Measurements from ENCODE around the gene MYO1E.

Gene MYO1E

GRCh38 chr15:59229015-59229414 lies 143.7 kb downstream of the MYO1E start:
- H4K20me1 ChIP-seq (ENCODE audit: control insufficient read depth, insufficient read depth, low read depth, low read length) = no peaks in the 10 kb centered on the region
- H3K79me2 ChIP-seq (ENCODE audit: control insufficient read depth, low read length) = no peaks in the 10 kb centered on the region
- no peaks in the 10 kb centered on the region for H3K4me1 ChIP-seq (ENCODE audit: control insufficient read depth, low read length)
- H3F3A ChIP-seq (ENCODE audit: control insufficient read depth, insufficient read depth) = no peaks in the 10 kb centered on the region
- no peaks in the 10 kb centered on the region for H3K27me3 ChIP-seq (ENCODE audit: control insufficient read depth, low read length)
- H3K9me2 ChIP-seq (replicated peaks; ENCODE audit: control insufficient read depth, low read length) = no peaks in the 10 kb centered on the region
- no peak overlapping the region for H3K4me2 ChIP-seq (ENCODE audit: low read length)
- no peaks in the 10 kb centered on the region for H3K9me3 ChIP-seq (ENCODE audit: control insufficient read depth, insufficient read depth, low read length)
- TF ChIP-seq, protein P1, sequence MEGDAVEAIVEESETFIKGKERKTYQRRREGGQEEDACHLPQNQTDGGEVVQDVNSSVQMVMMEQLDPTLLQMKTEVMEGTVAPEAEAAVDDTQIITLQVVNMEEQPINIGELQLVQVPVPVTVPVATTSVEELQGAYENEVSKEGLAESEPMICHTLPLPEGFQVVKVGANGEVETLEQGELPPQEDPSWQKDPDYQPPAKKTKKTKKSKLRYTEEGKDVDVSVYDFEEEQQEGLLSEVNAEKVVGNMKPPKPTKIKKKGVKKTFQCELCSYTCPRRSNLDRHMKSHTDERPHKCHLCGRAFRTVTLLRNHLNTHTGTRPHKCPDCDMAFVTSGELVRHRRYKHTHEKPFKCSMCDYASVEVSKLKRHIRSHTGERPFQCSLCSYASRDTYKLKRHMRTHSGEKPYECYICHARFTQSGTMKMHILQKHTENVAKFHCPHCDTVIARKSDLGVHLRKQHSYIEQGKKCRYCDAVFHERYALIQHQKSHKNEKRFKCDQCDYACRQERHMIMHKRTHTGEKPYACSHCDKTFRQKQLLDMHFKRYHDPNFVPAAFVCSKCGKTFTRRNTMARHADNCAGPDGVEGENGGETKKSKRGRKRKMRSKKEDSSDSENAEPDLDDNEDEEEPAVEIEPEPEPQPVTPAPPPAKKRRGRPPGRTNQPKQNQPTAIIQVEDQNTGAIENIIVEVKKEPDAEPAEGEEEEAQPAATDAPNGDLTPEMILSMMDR (IDR thresholded peaks at IDR 0.05; ENCODE audit: low read depth, low read length, poor library complexity, severe bottlenecking) = no peak
- TF ChIP-seq EZH2phosphoT487 (IDR thresholded peaks at IDR 0.05; ENCODE audit: borderline replicate concordance, low read length) = no peak
- no peak overlapping the region for H3K27ac ChIP-seq (ENCODE audit: low read depth, low read length)
- H3K4me3 ChIP-seq (ENCODE audit: low read length) = no peak overlapping the region
- H3K36me3 ChIP-seq (ENCODE audit: control insufficient read depth, low read length) = no peaks in the 10 kb centered on the region; the same call in 1 of the 2 replicates

- Histone ChIP-seq H4K20me1 (ENCODE audit: control insufficient read depth, insufficient read depth, low read depth, low read length) (no peaks in the 10 kb centered on the region), H3K4me2 (ENCODE audit: low read length) (no peak overlapping the region), H3K4me1 (ENCODE audit: control insufficient read depth, low read length) (no peaks in the 10 kb centered on the region), H3K9me3 (ENCODE audit: control insufficient read depth, insufficient read depth, low read length) (no peaks in the 10 kb centered on the region), H3K79me2 (ENCODE audit: control insufficient read depth, low read length) (no peaks in the 10 kb centered on the region), H3K27me3 (ENCODE audit: control insufficient read depth, low read length) (no peaks in the 10 kb centered on the region), H3K9me2 (replicated peaks; ENCODE audit: control insufficient read depth, low read length) (no peaks in the 10 kb centered on the region), H3K4me3 (ENCODE audit: low read length) (no peak overlapping the region), H3F3A (ENCODE audit: control insufficient read depth, insufficient read depth) (no peaks in the 10 kb centered on the region), H3K36me3 (ENCODE audit: control insufficient read depth, low read length) (peaks cover 9% of the 10 kb centered on the region), H3K27ac (ENCODE audit: low read depth, low read length) (no peak overlapping the region)
- TF ChIP-seq, protein P1 (IDR thresholded peaks at IDR 0.05; ENCODE audit: low read depth, low read length, poor library complexity, severe bottlenecking) = no peak
- no peak for TF ChIP-seq EZH2phosphoT487 (IDR thresholded peaks at IDR 0.05; ENCODE audit: borderline replicate concordance, low read length)
Measured at GRCh38 chr15:59227021-59227420, 145.7 kb downstream of the MYO1E start.

DNA sequence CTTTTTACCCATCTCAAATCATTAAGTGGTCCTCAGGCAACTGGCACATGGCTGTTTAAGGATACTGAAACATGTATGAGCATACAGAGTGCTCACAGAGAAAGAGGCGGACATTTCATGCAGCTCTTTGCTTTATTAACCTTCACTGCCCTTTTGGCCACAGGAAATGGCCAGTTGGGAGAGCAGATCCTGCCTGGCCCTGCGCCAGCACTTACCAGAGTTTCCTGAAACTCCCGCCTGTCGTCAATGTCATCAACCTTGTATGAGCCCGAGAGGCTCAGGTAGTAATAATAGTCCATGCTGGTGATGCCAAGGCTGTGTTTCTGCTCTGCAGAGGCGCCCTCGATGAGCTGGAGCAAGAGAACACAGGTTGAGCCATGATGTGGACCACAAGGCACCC lies 148.2 kb downstream of the MYO1E start:
- no peak overlapping the region for H3K4me3 ChIP-seq (ENCODE audit: low read length)
- H3K4me2 ChIP-seq (ENCODE audit: low read length) = no peak overlapping the region
- no peaks in the 10 kb centered on the region for H3K4me1 ChIP-seq (ENCODE audit: control insufficient read depth, low read length)
- H3K27me3 ChIP-seq (ENCODE audit: control insufficient read depth, low read length) = no peaks in the 10 kb centered on the region
- H4K20me1 ChIP-seq (ENCODE audit: control insufficient read depth, insufficient read depth, low read depth, low read length) = no peaks in the 10 kb centered on the region
- H3K79me2 ChIP-seq (ENCODE audit: control insufficient read depth, low read length) = no peaks in the 10 kb centered on the region
- no peaks in the 10 kb centered on the region for H3F3A ChIP-seq (ENCODE audit: control insufficient read depth, insufficient read depth)
- no peak overlapping the region for H3K27ac ChIP-seq (ENCODE audit: low read depth, low read length)
- no peaks in the 10 kb centered on the region for H3K9me3 ChIP-seq (ENCODE audit: control insufficient read depth, insufficient read depth, low read length)
- TF ChIP-seq, protein P1 (IDR thresholded peaks at IDR 0.05; ENCODE audit: low read depth, low read length, poor library complexity, severe bottlenecking) = no peak
- no peak for TF ChIP-seq EZH2phosphoT487 (IDR thresholded peaks at IDR 0.05; ENCODE audit: borderline replicate concordance, low read length)
- peaks cover 16% of the 10 kb centered on the region for H3K36me3 ChIP-seq (ENCODE audit: control insufficient read depth, low read length)
- no peaks in the 10 kb centered on the region for H3K9me2 ChIP-seq (replicated peaks; ENCODE audit: control insufficient read depth, low read length)

GRCh38 chr15:59223736-59224135 lies 148.9 kb downstream of the MYO1E start:
- H3K4me3 ChIP-seq (ENCODE audit: low read length) = no peak overlapping the region
- H3K27me3 ChIP-seq (ENCODE audit: control insufficient read depth, low read length) = no peaks in the 10 kb centered on the region
- no peak overlapping the region for H3K4me2 ChIP-seq (ENCODE audit: low read length)
- H3K79me2 ChIP-seq (ENCODE audit: control insufficient read depth, low read length) = no peaks in the 10 kb centered on the region
- no peaks in the 10 kb centered on the region for H3K9me3 ChIP-seq (ENCODE audit: control insufficient read depth, insufficient read depth, low read length)
- H3K9me2 ChIP-seq (replicated peaks; ENCODE audit: control insufficient read depth, low read length) = no peaks in the 10 kb centered on the region
- H3K36me3 ChIP-seq (ENCODE audit: control insufficient read depth, low read length) = peaks cover 17% of the 10 kb centered on the region
- no peaks in the 10 kb centered on the region for H3F3A ChIP-seq (ENCODE audit: control insufficient read depth, insufficient read depth)
- no peaks in the 10 kb centered on the region for H3K4me1 ChIP-seq (ENCODE audit: control insufficient read depth, low read length)
- no peak overlapping the region for H3K27ac ChIP-seq (ENCODE audit: low read depth, low read length)
- no peaks in the 10 kb centered on the region for H4K20me1 ChIP-seq (ENCODE audit: control insufficient read depth, insufficient read depth, low read depth, low read length)
- TF ChIP-seq EZH2phosphoT487 (IDR thresholded peaks at IDR 0.05; ENCODE audit: borderline replicate concordance, low read length) = no peak
- TF ChIP-seq, protein P1 (IDR thresholded peaks at IDR 0.05; ENCODE audit: low read depth, low read length, poor library complexity, severe bottlenecking) = no peak
